Brain microvascular endothelial cell (primary cell): ENCODE measurements around the gene TESK2.
"Not testable (repeated sequence)": the region's sequence is repeated elsewhere in the genome, so short reads cannot be mapped to it uniquely, and the experiment has no call there.

ENCODE experiments used
- DNase-seq: peaks from one replicate; pipeline ENCODE4 v3.0.0-alpha.2; 2020
- H3K27ac ChIP-seq: fragments of 250-450 bp; sonication (Bioruptor Pico); 2 replicates; pipeline ENCODE4 v1.5.1; 2020; ENCODE audit warnings: mild to moderate bottlenecking, moderate library complexity
- H3K27me3 ChIP-seq: fragments of 250-450 bp; sonication (Bioruptor Pico); replicated peaks from 2 replicates; pipeline ENCODE4 v1.5.1; 2020; ENCODE audit warnings: mild to moderate bottlenecking
- H3K36me3 ChIP-seq: fragments of 250-450 bp; sonication (Bioruptor Pico); replicated peaks from 2 replicates; pipeline ENCODE4 v1.5.1; 2020; ENCODE audit warnings: mild to moderate bottlenecking
- H3K4me3 ChIP-seq: 2 replicates; pipeline ENCODE4 v1.5.1; 2011; ENCODE audit warnings: low read depth, mild to moderate bottlenecking, control low read depth, low read length, moderate library complexity
- in situ Hi-C: cut with HindIII; loops from 2 replicates; pipeline ENCODE4 v1.10.0; 2017; ENCODE audit warnings: low sequenced_read_pairs, low pct_ligation_motif_present
- TF ChIP-seq, protein P1 (sequence below): IDR thresholded peaks from 2 replicates; pipeline ENCODE4 v1.5.1; 2011; ENCODE audit warnings: low read depth, mild to moderate bottlenecking, moderate library complexity, low read length, control low read depth, inconsistent platforms; ENCODE audit errors: missing control alignments

Gene TESK2

DNA sequence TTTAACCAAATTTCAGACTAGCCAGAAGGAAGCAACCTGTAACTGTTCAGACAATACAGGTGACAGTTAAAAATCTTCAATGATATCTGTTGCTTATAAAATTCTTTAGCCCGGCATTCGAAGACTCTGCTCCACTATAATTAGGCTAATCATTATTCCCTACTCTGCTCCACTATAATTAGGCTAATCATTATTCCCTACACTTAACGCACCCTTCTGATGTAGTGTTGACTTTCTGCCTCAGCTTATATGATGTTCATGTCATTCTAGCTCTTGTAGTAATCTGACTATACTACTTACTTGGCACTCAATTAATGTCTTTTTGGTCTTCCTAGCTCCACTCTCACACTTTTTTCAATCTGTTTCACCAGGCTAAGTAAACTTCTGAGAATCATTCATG, 13.3 kb downstream of the TESK2 start:
- in situ Hi-C loops, result no loop called here
- H3K36me3 ChIP-seq, result no peaks in the 10 kb centered on the region
- no peak overlapping the region for H3K4me3 ChIP-seq
- TF ChIP-seq, protein P1, sequence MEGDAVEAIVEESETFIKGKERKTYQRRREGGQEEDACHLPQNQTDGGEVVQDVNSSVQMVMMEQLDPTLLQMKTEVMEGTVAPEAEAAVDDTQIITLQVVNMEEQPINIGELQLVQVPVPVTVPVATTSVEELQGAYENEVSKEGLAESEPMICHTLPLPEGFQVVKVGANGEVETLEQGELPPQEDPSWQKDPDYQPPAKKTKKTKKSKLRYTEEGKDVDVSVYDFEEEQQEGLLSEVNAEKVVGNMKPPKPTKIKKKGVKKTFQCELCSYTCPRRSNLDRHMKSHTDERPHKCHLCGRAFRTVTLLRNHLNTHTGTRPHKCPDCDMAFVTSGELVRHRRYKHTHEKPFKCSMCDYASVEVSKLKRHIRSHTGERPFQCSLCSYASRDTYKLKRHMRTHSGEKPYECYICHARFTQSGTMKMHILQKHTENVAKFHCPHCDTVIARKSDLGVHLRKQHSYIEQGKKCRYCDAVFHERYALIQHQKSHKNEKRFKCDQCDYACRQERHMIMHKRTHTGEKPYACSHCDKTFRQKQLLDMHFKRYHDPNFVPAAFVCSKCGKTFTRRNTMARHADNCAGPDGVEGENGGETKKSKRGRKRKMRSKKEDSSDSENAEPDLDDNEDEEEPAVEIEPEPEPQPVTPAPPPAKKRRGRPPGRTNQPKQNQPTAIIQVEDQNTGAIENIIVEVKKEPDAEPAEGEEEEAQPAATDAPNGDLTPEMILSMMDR, result no peak
- DNase-seq, result no peak
- H3K27ac ChIP-seq, result no peak overlapping the region
- no peaks in the 10 kb centered on the region for H3K27me3 ChIP-seq

DNA sequence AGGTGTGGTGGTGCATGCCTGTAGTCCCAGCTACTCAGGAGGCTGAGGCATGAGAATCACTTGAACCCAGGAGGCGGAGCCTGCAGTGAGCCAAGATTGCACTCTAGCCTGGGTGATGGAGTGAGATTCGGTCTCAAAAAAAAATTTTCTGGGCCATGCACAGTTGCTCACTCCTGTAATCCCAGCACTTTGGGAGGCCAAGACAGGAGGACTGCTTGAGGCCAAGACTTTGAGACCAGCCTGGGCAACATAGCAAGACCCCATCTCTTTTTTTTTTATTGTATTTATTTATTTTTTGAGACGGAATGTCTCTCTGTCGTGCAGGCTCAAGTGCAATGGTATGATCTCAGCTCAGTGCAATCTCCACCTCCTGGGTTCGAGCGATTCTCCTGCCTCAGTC, 16.8 kb downstream of the TESK2 start:
- not testable (repeated sequence) for DNase-seq

DNA sequence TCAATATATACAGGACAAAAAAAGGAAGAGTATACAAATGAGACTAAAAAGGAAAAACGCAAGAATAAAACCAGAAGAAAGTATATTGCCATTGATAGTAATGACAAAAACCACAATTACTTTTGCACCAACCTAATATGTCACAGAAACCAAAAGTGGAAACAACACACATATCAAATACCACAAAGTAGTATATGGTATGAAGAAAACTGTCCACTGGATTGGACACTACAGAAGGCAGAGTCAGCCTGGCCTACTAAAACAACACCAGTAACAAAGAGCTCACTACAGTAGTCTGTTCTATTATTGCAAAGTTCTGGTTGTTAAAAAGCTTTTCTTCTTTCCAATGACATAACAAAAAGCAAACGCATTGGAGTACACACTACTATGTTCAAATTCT, 17.7 kb downstream of the TESK2 start:
- no peaks in the 10 kb centered on the region for H3K36me3 ChIP-seq
- TF ChIP-seq, protein P1, result no peak
- H3K27me3 ChIP-seq, result no peaks in the 10 kb centered on the region
- DNase-seq, result no peak
- no peak overlapping the region for H3K4me3 ChIP-seq
- H3K27ac ChIP-seq, result no peak overlapping the region
- in situ Hi-C loops, result no loop called here

More for the DNA sequence above, 16.8 kb downstream of the TESK2 start:
- H3K27ac ChIP-seq, H3K27me3 ChIP-seq, H3K4me3 ChIP-seq, H3K36me3 ChIP-seq, in situ Hi-C loops: not testable (repeated sequence)

DNA sequence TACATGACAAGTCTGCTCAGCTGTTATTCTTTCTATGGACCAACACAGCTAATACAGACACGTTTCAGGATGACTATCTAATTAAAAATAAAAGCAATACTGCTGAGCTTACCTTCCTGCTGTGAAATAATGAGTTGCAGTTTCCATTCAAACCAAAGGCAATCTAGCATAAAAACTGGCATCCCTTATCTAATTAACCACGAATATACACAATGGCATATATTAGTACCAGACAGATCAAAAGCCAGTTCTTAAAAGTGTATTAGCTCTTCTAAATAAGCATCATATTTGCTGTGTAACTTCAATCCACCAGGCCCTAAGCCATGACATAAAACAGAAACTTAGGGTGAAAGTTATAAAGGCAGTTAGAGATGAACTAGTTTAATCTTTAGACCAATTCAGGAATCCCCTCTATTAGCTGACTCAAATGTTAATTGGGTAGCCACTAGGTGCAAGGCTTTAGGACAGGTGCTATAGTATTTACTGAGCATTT, 20.6 kb downstream of the TESK2 start:
- TF ChIP-seq, protein P1, result no peak
- H3K27me3 ChIP-seq, result no peaks in the 10 kb centered on the region
- H3K36me3 ChIP-seq, result no peaks in the 10 kb centered on the region
- H3K27ac ChIP-seq, result no peak overlapping the region
- in situ Hi-C loops, result no loop called here
- no peak overlapping the region for H3K4me3 ChIP-seq
- DNase-seq, result no peak

DNA sequence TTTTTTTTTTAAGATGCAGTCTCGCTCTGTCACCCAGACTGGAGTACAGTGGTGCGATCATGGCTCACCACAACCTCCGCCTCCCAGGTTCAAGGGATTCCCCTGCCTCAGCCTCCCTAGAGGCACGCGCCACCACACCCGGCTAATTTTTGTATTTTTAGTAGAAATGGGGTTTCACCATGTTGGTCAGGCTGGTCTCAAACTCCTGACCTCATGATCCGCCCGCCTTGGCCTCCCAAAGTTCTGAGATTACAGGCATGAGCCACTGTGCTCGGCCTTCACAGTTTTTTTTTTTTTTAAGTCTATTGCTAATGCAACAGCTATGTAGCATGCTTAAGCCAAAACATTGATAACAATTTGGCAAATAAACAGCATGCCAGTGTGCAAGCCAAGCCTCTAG, 23.6 kb downstream of the TESK2 start:
- H3K36me3 ChIP-seq, in situ Hi-C loops, H3K27me3 ChIP-seq, DNase-seq, H3K27ac ChIP-seq, H3K4me3 ChIP-seq: not testable (repeated sequence)

DNA sequence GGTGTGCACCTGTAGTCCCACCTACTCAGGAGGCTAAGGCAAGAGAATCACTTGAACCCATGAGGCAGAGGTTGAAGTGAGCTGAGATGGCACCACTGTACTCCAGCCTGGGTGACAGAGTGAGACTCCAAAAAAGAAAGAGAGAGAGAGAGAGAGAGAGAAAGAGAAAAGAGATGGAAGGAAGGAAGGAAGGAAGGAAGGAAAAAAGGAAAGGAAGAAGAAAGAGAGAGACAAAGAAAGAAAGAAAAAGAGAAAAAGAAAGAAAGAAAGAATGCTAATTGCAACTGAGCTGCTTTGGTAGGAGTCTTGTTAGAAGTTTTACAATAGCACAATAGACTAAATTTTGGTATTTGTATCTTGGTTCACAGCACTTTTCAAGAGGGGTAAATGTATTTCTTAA, 25.7 kb downstream of the TESK2 start:
- in situ Hi-C loops, result no loop called here
- no peaks in the 10 kb centered on the region for H3K27me3 ChIP-seq
- H3K27ac ChIP-seq, result no peak overlapping the region
- DNase-seq, result no peak
- TF ChIP-seq, protein P1, result no peak
- no peak overlapping the region for H3K4me3 ChIP-seq
- H3K36me3 ChIP-seq, result no peaks in the 10 kb centered on the region

DNA sequence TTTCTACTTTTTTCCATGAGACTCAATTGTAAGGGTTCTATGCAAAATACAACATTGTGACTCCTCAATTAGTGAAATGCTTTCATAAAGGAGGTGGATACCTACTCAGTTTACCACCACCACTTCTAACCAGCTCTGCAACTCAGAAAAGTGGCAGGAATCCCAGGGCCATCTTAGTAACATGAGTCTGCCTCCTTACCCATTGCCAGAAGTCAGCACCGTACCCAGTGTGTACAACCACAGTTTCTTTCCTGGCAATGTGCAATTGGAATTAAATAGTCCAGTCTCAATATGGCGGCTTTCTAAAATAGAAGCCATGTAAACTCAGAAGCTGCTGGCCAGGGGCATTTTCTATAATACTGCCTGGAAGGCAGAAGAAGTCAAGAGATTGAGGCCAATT, 32.1 kb downstream of the TESK2 start:
- TF ChIP-seq, protein P1, result no peak
- Histone ChIP-seq H3K4me3 (no peak overlapping the region), H3K27me3 (no peaks in the 10 kb centered on the region), H3K36me3 (no peaks in the 10 kb centered on the region), H3K27ac (no peak overlapping the region)
- no peak for DNase-seq
- in situ Hi-C loops, result no loop called here
